NCI-H1694 treated with DMSO at 0.1 percent for 48 hours (cell line): ENCODE data around the gene LRP1B.

Experiments used
- DNase-seq: peaks from one replicate; lab custom pipeline; 2025; lab: John Stamatoyannopoulos, UW

Gene LRP1B

DNA sequence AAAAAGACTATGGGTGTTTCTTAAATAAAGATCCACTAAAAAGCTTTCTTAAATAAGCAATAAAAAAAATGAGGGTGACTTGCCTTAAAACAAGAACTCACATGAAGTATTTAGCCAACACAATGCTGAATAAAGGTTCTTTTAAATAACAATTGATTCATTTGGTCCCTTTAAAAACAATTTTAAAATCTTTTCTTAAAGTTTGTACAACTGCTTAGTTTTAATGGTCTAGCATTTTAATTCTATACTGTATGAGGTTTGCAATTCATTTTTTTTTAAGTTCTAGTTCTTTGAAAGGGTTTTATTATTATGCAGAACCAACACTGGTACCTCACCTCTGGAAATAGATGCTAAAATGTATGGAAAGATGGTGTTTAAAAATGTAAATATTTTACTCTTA lies 1017.5 kb downstream of the LRP1B start:
- no peak for DNase-seq

DNA sequence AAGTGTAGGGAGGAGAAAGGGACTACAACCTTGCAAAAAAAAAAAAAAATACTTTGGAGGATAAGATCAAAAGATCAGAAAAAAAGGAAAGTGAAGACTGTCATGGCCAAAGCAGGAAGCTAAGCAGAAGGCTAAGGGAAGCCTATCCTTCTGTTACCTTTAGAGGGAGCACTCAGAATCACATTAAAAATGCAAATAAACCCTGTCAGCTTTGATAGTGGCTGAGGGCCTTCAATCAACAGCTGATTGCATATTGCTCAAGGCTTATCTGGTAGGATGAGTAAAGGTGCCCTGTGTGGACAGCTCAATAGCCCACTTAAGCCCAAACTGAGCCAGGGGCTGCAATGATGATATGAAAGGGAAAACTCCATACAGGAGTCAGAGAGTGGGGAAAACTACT lies 1021.2 kb downstream of the LRP1B start:
- peak; percentile 4 for DNase-seq

DNA sequence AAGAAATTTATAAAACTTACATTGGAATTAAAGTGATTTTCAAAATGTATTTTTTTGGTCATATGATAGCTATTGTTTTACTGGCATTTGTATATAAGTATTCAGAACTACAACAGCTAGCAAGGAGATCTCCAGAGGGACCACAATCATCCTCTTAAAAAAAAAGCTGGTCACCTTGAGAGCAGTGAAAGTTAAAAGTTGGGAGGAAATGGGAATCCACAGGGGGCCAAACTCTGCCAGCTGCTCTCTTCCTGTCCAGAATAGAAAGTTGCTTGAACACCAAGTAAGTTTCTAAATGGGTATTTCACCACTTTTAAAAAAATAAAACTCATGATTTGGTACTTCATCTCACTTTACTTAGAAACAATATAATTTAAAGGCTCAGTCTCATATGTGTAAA lies 1025.1 kb downstream of the LRP1B start:
- DNase-seq: no peak

DNA sequence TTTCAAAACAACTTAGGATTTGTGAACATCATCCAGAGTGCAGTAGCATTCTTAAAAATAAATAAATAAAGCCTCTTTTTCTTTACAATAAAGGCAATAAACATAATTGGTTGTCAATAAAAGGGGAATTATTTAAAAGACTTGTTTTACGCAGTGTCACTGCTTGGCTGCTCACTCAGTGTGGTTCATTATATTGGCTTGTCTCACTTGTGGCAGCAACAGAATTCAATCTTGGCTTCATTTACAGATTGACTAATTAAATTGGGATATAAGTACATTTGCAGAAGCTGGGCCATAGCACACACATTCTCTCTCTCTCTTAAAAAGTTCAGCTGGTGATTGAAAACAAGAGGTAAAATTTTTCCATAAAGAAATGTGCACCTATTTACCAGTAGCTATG lies 1027.6 kb downstream of the LRP1B start:
- DNase-seq: no peak

DNA sequence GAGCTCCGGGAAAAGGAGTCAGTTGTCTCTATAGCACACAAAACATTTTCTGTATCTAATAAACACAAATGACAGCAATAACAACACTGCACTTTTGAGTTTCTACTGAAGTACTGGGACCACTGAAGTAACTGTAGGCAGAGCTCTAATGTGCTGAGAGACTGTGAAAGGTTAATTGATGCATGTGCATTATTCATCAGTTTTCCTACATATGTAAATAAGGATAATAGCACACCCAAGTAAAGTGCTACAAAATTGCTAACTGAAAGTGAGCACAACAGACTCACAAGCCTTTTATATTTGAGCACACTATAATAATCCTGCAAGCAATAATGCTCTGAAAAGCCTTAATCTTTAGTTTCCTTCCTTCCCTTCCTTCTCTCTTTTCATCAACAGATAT lies 1051.6 kb downstream of the LRP1B start:
- DNase-seq: no peak

DNA sequence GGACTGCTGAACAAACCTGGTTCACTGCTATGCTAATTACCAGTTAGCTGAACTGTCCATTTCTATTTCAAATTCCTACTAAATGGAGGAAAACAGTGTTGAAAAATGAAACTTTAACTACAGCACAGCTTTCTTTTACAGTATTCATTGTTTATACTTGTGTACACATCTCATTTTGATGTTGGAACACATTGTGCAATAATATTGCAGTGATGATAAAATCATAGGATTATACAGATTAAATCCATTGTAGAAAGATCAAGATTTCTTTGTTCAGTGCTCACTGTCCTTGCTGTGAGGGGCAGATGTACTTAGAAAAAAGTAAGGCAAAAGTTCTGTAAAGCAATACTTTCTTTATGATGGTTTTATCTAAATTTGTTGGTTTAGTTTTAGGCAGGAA lies 1055.1 kb downstream of the LRP1B start:
- DNase-seq: no peak

DNA sequence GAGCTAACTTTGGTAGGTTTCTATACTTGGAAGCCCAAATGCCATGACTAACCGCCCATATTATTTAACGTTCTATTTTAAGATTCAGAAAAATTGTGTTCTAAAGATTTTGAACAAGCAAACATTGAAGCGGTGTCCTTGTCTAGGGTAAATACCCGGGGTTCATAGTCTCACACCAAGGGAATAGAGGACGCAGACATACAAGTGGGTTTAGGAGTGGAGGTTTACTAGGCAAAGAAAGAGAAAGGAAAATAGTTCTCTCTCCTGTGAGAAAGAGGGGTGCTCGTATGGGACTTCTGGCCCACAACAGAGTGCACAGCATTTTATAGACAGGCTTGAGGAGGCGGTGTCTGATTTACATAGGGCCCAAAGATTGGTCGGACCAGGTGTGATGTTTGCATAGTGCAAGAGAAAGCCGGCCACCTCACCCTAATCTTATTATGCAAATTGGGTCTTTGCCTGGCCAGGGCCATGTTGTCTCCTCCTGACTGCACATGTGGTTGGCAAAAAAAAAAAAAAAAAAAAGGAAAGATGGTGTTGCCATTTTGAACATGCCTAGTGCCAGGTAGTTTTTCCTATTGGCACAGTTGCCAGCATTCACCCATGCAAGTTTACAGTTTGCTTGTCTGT lies 1062.6 kb downstream of the LRP1B start:
- DNase-seq: no peak

DNA sequence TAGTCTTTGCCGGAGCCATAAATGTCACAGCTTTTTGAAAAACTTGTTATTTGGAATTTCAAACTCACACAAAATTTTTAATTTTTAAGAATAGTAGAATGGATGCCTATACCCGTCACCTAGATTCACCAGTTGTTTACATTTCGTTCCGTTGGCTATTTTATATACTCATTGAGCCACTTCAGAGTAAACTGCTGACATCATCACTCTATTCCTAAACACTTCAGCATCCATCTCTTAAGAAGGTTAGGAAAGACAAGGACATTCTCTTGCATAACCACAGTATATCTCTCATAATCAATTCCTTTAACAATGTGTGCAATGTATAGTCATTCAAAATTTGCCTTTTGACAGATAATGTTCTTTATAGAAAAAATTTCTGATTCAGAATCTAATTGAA lies 1065.8 kb downstream of the LRP1B start:
- no peak for DNase-seq

DNA sequence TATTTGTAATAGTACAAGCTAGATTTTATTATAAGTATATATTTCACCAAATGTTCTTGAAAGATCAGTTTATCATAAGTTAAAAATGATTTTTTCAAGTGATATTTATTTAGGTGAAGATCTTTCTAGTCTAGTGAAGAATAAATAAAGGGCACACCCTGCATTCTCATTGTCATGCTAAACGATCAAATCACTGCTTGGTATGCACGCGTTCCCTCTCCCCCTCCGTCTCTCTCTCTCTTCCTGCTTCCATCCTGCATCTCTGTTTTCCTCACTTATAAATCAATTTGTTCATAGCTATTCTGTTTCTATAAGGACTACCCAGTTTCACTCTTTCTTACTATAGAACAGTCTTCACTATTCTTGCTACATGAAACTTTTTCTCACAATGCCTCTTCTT lies 1067.4 kb downstream of the LRP1B start:
- DNase-seq: no peak

DNA sequence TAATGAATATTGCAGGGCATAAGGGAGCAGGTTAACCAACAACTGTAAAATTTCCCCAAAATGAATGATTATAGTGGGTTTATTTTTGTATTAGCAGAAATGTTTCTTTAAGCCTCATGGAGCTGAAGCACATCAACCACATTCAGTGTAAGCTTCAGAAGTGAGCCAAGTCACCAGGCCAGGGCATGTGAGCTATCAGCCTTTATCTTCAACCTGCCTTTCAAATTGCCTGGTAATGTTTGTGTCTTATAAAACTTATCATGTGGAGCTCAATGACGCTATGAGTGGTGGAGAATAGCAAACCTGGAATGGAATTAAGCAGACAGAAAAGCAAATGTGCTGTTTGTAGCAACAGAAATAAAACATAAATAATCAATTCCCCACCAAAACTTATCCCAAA lies 1068.4 kb downstream of the LRP1B start:
- no peak for DNase-seq

DNA sequence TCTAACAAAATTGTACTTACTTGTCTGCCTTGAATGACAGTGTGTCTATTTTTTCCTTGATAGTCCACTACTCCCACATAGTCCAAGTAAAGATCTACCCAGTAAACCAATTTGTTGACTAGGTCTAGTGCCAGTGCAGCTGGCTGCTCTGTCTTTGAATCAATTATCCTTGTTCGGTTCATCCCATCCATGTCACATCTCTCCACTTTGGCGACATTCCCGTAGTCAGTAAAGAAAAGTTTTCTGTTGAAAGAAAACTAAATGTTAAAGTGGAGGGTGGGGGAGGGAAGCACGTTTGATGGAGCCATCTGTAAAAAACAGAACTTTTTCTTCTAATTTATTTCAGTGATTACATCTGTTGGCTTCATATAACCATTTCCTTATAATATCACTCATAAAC lies 1068.8 kb downstream of the LRP1B start:
- no peak for DNase-seq

DNA sequence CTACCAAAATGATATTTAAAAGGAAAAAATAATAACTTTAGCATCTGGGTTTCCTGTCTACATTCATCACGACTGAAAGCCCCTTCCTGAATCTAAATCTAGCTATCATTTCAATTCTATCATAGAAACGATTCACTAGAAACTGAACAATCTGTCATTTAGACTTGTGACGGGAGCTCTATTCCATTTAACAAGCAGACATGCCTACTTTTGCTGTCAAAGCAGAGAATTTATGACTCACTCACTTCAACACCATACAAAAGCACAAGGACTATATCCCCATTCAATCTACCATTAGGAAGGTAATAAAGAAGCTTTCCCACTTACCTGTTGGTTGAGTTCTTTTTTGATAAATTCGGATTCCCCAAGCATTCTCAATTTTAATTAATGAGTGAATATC lies 1072.3 kb downstream of the LRP1B start:
- no peak for DNase-seq

DNA sequence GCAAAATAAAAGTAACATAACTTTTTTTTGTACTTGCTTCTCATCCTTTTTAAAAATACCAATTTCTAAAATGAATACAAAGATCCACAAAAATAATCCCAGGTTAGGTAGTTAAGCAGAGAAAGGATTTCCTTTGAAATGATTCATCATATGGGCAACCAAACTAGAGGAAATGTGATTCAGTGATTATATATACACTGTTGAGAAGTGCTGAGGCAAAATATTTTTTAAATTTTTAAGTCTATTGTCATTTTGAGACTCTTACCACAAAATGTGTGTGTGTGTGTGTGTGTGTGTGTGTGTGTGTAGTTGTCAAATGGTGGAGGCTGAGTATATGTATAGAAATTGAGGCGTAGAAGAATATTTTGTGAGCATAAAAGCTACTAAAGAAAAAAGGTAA lies 1075.3 kb downstream of the LRP1B start:
- no peak for DNase-seq

DNA sequence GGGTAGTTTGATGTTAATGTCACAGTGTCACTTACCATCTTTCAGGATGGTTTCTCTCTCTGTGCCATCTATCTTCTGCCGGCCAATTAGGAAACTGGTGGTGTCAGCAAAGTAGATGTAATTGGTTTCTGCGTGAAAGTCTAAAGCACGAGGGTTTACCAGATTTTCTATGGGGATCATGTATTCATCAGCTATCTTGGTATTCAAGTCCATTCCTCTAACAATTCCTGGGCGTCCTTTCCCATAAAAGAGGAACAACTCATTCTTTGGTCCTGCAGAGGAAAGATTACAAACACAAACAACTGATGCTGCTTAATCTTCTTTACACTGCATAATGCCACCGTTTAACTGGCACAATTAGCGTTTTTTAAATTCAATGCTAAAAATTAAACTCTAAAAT lies 1081.9 kb downstream of the LRP1B start:
- DNase-seq: no peak

DNA sequence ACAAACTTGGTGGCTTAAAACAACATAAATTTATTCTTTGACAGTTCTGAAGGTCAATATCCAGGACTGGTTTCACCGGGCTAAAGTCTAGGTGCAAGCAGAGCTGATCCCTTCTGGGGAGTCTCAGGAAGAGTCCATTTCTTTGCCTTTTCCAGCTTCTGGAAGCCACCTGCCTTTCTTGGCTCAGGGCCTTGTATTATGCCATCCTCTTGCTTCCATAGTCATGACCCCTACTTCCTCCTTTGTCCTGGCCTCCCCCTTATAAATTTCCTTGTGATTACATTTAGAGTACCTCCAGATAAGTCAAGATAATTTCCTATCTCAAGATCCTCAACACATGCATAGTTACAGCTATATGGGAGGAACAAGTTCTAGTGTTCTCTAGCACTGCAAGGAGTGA lies 1089.5 kb downstream of the LRP1B start:
- no peak for DNase-seq

DNA sequence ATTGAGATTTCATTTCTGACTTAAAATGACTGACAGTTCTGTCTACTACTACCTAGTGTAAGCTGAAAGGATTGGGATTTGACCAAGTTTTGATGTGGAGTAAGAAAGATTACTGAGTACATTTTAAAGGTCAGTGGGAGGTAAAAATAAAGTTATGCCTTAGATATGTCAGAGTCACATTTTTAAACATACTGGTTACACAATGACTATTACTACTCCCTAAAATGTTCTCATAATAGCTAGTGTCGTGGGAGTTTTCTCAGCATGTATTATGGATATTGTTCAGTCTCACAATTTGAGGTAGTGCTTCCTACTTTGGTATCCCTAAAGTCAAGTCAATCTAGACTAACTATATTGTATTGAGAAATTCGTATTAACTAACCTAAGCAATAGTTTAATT lies 1092.5 kb downstream of the LRP1B start:
- no peak for DNase-seq

DNA sequence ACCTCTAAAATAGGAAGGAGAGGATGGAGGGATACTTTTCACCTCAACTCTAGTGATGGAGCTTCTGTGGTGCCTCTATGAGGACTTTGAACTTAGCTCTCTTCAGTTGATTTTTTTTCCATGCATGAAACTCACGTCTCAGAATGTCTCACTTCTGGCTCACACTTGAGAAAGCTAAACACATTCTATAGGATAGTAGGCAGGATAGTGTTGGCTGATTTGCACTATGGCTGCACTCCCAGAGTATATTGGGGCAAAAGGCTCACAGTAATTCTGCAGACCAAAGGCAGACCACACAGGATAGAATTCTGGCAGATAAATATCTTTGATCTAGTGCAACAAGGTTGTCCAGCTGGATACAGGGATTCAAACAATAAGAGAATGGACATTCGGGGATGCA lies 1093.5 kb downstream of the LRP1B start:
- DNase-seq: no peak

DNA sequence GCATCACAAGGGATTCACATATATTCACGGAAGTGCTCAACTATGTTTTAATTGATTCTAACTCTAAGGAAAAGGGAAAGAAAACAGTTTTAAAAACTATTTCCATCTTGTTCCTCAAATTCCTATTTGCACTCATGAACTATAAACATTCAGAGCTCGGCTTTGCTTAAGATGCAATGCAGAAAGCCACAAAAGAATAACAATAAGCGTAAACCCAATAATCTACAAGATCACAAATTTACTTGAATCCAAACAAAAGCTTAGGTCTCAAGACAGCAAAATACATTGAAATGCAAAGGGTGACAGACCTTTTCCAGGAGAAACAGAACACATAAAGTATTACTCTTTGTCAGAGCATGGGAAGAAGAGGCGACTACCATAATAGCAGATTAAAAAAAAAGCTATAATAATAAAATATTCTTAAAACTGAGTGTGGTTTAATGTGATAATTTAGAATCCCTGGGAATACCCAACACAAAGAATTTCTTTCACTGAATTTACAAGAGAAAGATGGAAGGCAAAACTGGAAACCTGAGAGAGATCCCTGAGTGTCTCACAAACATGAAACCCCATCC lies 1094.9 kb downstream of the LRP1B start:
- DNase-seq: no peak

DNA sequence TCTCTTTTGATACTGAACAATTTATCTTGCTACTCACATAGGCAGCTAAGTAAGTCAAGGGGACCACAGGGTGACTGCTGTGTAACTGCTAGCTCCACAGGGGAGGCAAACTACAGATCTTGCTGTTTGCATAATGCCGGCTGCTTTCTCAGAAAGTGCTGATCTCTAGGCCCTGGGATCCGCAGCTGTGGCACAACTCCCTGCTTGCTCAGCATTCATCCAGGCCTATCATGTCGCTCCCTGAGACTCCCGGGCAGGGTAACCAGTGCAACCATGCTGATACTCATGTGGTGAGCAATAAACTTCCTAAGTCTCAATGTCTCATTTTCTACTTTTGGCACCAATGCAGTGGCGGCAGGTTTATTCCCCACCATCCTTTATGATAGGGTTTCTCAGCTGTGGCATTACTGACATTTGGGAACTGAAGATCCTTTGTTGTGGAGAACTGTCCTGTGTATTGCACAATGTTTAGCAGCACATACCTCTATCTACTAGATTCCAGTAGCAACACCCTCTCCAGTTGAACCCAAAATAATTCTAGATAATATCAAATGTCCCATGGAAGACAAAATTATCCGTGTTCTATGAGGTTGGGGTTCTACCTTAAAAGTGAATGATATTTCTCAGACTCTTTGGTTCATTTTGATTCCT lies 1101.3 kb downstream of the LRP1B start:
- no peak for DNase-seq

DNA sequence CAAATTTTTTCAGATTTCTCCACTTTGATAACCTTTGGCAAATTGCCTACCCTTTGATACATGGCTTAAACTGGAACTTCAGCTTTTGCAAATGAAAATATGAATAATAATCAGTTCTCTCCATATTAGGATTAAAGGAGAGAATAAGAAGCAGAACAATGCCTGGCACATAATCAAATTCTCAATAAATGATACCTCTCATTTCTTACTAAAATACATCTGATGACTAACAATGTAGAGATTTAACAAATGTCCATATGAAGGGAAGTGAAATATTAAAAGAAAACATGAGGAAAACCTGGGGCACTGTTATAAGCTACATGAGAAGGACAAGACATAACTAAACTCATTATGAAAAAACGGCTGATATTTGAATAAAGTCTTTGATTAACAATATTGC lies 1103.6 kb downstream of the LRP1B start:
- DNase-seq: no peak

DNA sequence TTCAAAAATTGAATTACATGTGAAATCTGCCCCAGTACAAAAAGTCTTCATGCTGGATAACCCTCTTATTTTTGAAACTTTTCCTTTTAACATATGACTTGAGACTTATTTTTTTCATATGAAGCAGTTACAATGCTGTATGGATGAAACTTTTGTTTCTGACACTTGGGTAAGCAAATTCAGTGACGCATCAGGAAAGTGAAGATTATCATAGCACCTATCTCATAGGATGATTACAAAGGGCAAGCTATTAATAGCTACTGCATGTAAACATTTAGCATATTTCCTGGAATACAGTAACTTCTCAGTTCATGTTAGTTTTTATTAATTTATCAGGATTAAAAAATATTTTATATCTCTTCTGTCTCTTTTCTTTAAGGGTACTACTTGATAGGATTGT lies 1109.2 kb downstream of the LRP1B start:
- no peak for DNase-seq

DNA sequence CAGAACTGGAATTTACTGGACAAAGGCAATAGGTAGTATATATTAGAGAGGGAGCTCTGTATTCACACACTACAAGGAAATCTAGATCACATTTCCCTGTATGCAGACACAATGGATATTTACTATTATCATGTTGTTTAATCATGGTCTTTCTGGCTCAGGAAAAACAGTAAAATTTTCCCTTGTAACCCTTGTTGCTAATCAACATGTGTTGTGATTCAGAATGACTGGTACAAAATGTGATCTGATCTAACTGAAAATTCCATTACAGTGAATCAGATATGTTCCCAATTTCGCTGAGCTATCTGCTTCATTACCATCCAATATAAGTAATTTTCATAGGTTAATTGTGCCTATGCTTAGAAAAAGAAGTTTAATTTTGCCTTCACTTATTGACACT lies 1109.7 kb downstream of the LRP1B start:
- DNase-seq: no peak

DNA sequence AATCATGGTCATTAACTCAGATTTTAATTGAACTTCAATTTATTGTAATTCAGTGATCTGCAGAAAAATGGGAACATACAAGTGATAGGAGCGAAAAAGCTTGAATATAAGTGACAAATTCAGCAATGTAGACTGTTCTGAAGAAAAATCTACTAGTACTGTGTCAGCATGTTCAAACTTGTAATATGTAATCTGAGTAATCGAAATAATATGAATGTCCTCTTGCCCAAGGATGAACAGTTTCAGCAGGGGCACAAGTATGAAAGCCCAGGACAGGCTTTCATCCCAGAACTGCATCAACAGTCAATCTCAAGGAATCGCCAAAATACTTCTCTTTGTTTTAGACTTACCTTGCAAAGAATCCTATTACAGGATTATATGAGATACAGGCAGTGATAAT lies 1110.5 kb downstream of the LRP1B start:
- no peak for DNase-seq
